HG03139 (cell line): ENCODE measurements around the gene MYO1D.
"Not testable (repeated sequence)": the region's sequence is repeated elsewhere in the genome, so short reads cannot be mapped to it uniquely, and the experiment has no call there.

ENCODE experiments used
- ATAC-seq: cut with Tn5 transposase; IDR thresholded peaks from one replicate; pipeline ENCODE4 v1.9.1; 2021; ENCODE audit not compliant: unreplicated experiment

Gene MYO1D

GRCh38 chr17:32821987-32822934, 54.7 kb downstream of the MYO1D start:
- ATAC-seq: not testable (repeated sequence)

GRCh38 chr17:32820440-32820839, 56.5 kb downstream of the MYO1D start:
- ATAC-seq: no peak

GRCh38 chr17:32819787-32820186, 57.1 kb downstream of the MYO1D start:
- ATAC-seq: no peak

GRCh38 chr17:32819035-32819434, 57.9 kb downstream of the MYO1D start:
- ATAC-seq: no peak

GRCh38 chr17:32815460-32815859, 61.5 kb downstream of the MYO1D start:
- ATAC-seq: no peak

- no peak for ATAC-seq
These were observed 62.1 kb downstream of the MYO1D start for GRCh38 chr17:32814836-32815235.

GRCh38 chr17:32813021-32813420, 63.9 kb downstream of the MYO1D start:
- ATAC-seq: no peak

GRCh38 chr17:32810690-32811089, 66.2 kb downstream of the MYO1D start:
- no peak for ATAC-seq

- no peak for ATAC-seq
These were observed 69.3 kb downstream of the MYO1D start for GRCh38 chr17:32807577-32807976.

- ATAC-seq: no peak
These were observed 70.3 kb downstream of the MYO1D start for GRCh38 chr17:32806646-32807045.

- no peak for ATAC-seq
These were observed 71.6 kb downstream of the MYO1D start for GRCh38 chr17:32805029-32805976.

GRCh38 chr17:32803544-32803943, 73.4 kb downstream of the MYO1D start:
- ATAC-seq: no peak

GRCh38 chr17:32802306-32802705, 74.6 kb downstream of the MYO1D start:
- no peak for ATAC-seq

GRCh38 chr17:32801641-32802040, 75.3 kb downstream of the MYO1D start:
- ATAC-seq: no peak

GRCh38 chr17:32801193-32801592, 75.7 kb downstream of the MYO1D start:
- no peak for ATAC-seq

- ATAC-seq: no peak
These were observed 78.0 kb downstream of the MYO1D start for GRCh38 chr17:32798938-32799337.

GRCh38 chr17:32795339-32795979, 81.5 kb downstream of the MYO1D start:
- ATAC-seq: no peak

- ATAC-seq: no peak
These were observed 82.2 kb downstream of the MYO1D start for GRCh38 chr17:32794533-32795246.

- ATAC-seq: no peak
These were observed 83.1 kb downstream of the MYO1D start for GRCh38 chr17:32793841-32794240.

- ATAC-seq: no peak
These were observed 84.7 kb downstream of the MYO1D start for GRCh38 chr17:32792207-32792606.
